SK-N-SH treated with all-trans-retinoic acid at 6 μM for 48 hours (cell line): ENCODE results near the gene HS1BP3.
A peak's percentile ranks its signal among the peaks of the same experiment; 100 is the strongest.

ENCODE experiments used
- ATAC-seq: fragments of 200-7000 bp; cut with Tn5 transposase; 3 replicates; pipeline ENCODE4 v1.9.1; 2020; ENCODE audit warnings: mild to moderate bottlenecking, moderate library complexity
- ARNTL ChIP-seq: fragments of 450-650 bp; formaldehyde crosslinking; IDR thresholded peaks from 2 replicates; pipeline ENCODE4 v1.5.0; 2020; ENCODE audit warnings: low read depth, mild to moderate bottlenecking, moderate library complexity, borderline replicate concordance
- BACH2 ChIP-seq: fragments of 250-450 bp; sonication (Bioruptor Pico); IDR thresholded peaks from 2 replicates; pipeline ENCODE4 v1.9.0; 2021; ENCODE audit warnings: mild to moderate bottlenecking, borderline replicate concordance
- CREB5 ChIP-seq: fragments of 250-450 bp; sonication (Bioruptor Pico); IDR thresholded peaks from 2 replicates; pipeline ENCODE4 v1.5.1; 2020; ENCODE audit warnings: low read depth, mild to moderate bottlenecking, moderate library complexity
- CSDC2 ChIP-seq: fragments of 250-450 bp; sonication (Bioruptor Pico); IDR thresholded peaks from 2 replicates; pipeline ENCODE4 v1.5.0; 2020; ENCODE audit warnings: mild to moderate bottlenecking, moderate library complexity
- CSRNP3 ChIP-seq: fragments of 250-450 bp; sonication (Bioruptor Pico); IDR thresholded peaks from 2 replicates; pipeline ENCODE4 v1.5.1; 2021; ENCODE audit warnings: mild to moderate bottlenecking, moderate library complexity
- ESRRG ChIP-seq: fragments of 250-450 bp; sonication (Bioruptor Pico); IDR thresholded peaks from 2 replicates; pipeline ENCODE4 v1.6.1; 2021; ENCODE audit warnings: mild to moderate bottlenecking
- GLIS3 ChIP-seq: fragments of 250-450 bp; sonication (Bioruptor Pico); IDR thresholded peaks from 2 replicates; pipeline ENCODE4 v1.5.0; 2020; ENCODE audit warnings: mild to moderate bottlenecking, moderate library complexity
- ISL1 ChIP-seq: fragments of 250-450 bp; sonication (Bioruptor Pico); IDR thresholded peaks from 2 replicates; pipeline ENCODE4 v2.1.2; 2022; ENCODE audit warnings: mild to moderate bottlenecking, moderate library complexity
- OSR1 ChIP-seq: fragments of 250-450 bp; sonication (Bioruptor Pico); IDR thresholded peaks from 2 replicates; pipeline ENCODE4 v1.8.0; 2022; ENCODE audit warnings: moderate library complexity, mild to moderate bottlenecking, inconsistent platforms
- PPARA ChIP-seq: fragments of 250-450 bp; sonication (Bioruptor Pico); IDR thresholded peaks from 2 replicates; pipeline ENCODE4 v1.5.0; 2020; ENCODE audit warnings: mild to moderate bottlenecking, borderline replicate concordance
- RARB ChIP-seq: fragments of 250-450 bp; sonication (Bioruptor Pico); IDR thresholded peaks from 2 replicates; pipeline ENCODE4 v1.8.0; 2021; ENCODE audit warnings: mild to moderate bottlenecking, moderate library complexity
- SNAI2 ChIP-seq: fragments of 250-450 bp; sonication (Bioruptor Pico); IDR thresholded peaks from 2 replicates; pipeline ENCODE4 v1.5.0; 2020; ENCODE audit warnings: mild to moderate bottlenecking, moderate library complexity
- TCF4 ChIP-seq: fragments of 250-450 bp; sonication (Bioruptor Pico); IDR thresholded peaks from 2 replicates; pipeline ENCODE4 v1.8.0; 2021; ENCODE audit warnings: mild to moderate bottlenecking, moderate library complexity, borderline replicate concordance
- TOX ChIP-seq: fragments of 250-450 bp; sonication (Bioruptor Pico); IDR thresholded peaks from 2 replicates; pipeline ENCODE4 v1.8.0; 2021; ENCODE audit warnings: mild to moderate bottlenecking, moderate library complexity, borderline replicate concordance
- ZC3H10 ChIP-seq: fragments of 250-450 bp; sonication (Bioruptor Pico); IDR thresholded peaks from 2 replicates; pipeline ENCODE4 v1.5.1; 2021; ENCODE audit warnings: mild to moderate bottlenecking, moderate library complexity
- ZFP3 ChIP-seq: fragments of 250-450 bp; sonication (Bioruptor Pico); IDR thresholded peaks from 2 replicates; pipeline ENCODE4 v1.5.0; 2020; ENCODE audit warnings: mild to moderate bottlenecking, moderate library complexity
- ZFP30 ChIP-seq: fragments of 450-650 bp; formaldehyde crosslinking; IDR thresholded peaks from 2 replicates; pipeline ENCODE4 v1.5.0; 2022; ENCODE audit warnings: mild to moderate bottlenecking, moderate library complexity
- ZNF565 ChIP-seq: fragments of 450-650 bp; formaldehyde crosslinking; conservative IDR thresholded peaks from 2 replicates; pipeline ENCODE4 v1.5.0; 2020; ENCODE audit warnings: low read depth, mild to moderate bottlenecking, moderate library complexity
- ZNF70 ChIP-seq: fragments of 450-650 bp; formaldehyde crosslinking; IDR thresholded peaks from 2 replicates; pipeline ENCODE4 v1.5.0; 2020; ENCODE audit warnings: mild to moderate bottlenecking, moderate library complexity
- ZNF8 ChIP-seq: fragments of 450-650 bp; formaldehyde crosslinking; IDR thresholded peaks from 2 replicates; pipeline ENCODE4 v1.5.0; 2020; ENCODE audit warnings: mild to moderate bottlenecking, moderate library complexity
- TF ChIP-seq, protein P1 (sequence below): fragments of 250-450 bp; sonication (Bioruptor Pico); IDR thresholded peaks from 2 replicates; pipeline ENCODE4 v1.8.0; 2020; ENCODE audit warnings: mild to moderate bottlenecking, moderate library complexity, borderline replicate concordance
- TF ChIP-seq, protein P2 (sequence below): fragments of 250-450 bp; sonication (Bioruptor Pico); IDR thresholded peaks from 2 replicates; pipeline ENCODE4 v1.5.0; 2020; ENCODE audit warnings: mild to moderate bottlenecking, moderate library complexity
- TF ChIP-seq, protein P3 (sequence below): fragments of 250-450 bp; sonication (Bioruptor Pico); IDR thresholded peaks from 2 replicates; pipeline ENCODE4 v1.8.0; 2021; ENCODE audit warnings: low read depth, mild to moderate bottlenecking, moderate library complexity, borderline replicate concordance

The HS1BP3 gene

DNA sequence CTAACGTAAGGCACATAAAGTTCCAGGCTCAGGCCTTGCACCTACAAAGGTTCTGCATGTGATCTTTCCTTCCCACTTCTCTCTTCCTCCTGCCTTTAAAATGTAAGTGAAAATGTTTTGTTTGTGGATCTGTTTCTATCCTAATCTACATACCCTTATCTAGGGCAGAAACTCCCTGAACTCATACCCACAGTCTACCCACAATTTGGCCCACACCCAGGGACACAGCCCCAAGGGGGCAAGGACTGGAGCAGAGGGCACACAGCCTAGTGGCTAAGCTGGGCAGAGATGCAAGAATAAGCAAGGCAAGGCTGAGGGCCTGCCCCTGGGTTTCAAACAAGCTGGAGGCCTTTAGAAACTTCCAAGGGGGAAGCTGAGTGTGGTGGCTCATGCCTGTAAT, 71.0 kb downstream of the HS1BP3 start (continued):
- no peak for TF ChIP-seq CSRNP3

- peak; percentile 88 for ATAC-seq
- no peak; the same call in 1 of the 2 replicates for TF ChIP-seq GLIS3 (CRISPR knock-in tag)
- 0 out of 2 replicates have a peak, but pooled peaks have one; percentile 9 for TF ChIP-seq BACH2 (CRISPR knock-in tag)
- TF ChIP-seq OSR1 (CRISPR knock-in tag): no peak
- TF ChIP-seq ZC3H10 (CRISPR knock-in tag): no peak
- TF ChIP-seq ZFP3: peak; percentile 90
- TF ChIP-seq TOX (CRISPR knock-in tag): no peak
- TF ChIP-seq ZNF70 (CRISPR knock-in tag): 0 out of 2 replicates have a peak, but pooled peaks have one; percentile 6
- TF ChIP-seq, protein P1, sequence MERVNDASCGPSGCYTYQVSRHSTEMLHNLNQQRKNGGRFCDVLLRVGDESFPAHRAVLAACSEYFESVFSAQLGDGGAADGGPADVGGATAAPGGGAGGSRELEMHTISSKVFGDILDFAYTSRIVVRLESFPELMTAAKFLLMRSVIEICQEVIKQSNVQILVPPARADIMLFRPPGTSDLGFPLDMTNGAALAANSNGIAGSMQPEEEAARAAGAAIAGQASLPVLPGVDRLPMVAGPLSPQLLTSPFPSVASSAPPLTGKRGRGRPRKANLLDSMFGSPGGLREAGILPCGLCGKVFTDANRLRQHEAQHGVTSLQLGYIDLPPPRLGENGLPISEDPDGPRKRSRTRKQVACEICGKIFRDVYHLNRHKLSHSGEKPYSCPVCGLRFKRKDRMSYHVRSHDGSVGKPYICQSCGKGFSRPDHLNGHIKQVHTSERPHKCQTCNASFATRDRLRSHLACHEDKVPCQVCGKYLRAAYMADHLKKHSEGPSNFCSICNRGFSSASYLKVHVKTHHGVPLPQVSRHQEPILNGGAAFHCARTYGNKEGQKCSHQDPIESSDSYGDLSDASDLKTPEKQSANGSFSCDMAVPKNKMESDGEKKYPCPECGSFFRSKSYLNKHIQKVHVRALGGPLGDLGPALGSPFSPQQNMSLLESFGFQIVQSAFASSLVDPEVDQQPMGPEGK (CRISPR knock-in tag): peak; percentile 83; the same call in 1 of the 2 replicates
- TF ChIP-seq ZNF565 (CRISPR knock-in tag): no peak; the same call in 1 of the 2 replicates
- TF ChIP-seq CREB5 (CRISPR knock-in tag): peak; percentile 97
- TF ChIP-seq CSDC2 (CRISPR knock-in tag): peak; percentile 96
- TF ChIP-seq, protein P2, sequence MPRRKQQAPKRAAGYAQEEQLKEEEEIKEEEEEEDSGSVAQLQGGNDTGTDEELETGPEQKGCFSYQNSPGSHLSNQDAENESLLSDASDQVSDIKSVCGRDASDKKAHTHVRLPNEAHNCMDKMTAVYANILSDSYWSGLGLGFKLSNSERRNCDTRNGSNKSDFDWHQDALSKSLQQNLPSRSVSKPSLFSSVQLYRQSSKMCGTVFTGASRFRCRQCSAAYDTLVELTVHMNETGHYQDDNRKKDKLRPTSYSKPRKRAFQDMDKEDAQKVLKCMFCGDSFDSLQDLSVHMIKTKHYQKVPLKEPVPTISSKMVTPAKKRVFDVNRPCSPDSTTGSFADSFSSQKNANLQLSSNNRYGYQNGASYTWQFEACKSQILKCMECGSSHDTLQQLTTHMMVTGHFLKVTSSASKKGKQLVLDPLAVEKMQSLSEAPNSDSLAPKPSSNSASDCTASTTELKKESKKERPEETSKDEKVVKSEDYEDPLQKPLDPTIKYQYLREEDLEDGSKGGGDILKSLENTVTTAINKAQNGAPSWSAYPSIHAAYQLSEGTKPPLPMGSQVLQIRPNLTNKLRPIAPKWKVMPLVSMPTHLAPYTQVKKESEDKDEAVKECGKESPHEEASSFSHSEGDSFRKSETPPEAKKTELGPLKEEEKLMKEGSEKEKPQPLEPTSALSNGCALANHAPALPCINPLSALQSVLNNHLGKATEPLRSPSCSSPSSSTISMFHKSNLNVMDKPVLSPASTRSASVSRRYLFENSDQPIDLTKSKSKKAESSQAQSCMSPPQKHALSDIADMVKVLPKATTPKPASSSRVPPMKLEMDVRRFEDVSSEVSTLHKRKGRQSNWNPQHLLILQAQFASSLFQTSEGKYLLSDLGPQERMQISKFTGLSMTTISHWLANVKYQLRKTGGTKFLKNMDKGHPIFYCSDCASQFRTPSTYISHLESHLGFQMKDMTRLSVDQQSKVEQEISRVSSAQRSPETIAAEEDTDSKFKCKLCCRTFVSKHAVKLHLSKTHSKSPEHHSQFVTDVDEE: peak; percentile 65; the same call in 1 of the 2 replicates
- TF ChIP-seq, protein P3, sequence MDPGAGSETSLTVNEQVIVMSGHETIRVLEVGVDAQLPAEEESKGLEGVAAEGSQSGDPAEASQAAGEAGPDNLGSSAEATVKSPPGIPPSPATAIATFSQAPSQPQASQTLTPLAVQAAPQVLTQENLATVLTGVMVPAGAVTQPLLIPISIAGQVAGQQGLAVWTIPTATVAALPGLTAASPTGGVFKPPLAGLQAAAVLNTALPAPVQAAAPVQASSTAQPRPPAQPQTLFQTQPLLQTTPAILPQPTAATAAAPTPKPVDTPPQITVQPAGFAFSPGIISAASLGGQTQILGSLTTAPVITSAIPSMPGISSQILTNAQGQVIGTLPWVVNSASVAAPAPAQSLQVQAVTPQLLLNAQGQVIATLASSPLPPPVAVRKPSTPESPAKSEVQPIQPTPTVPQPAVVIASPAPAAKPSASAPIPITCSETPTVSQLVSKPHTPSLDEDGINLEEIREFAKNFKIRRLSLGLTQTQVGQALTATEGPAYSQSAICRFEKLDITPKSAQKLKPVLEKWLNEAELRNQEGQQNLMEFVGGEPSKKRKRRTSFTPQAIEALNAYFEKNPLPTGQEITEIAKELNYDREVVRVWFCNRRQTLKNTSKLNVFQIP (CRISPR knock-in tag): no peak
- no peak for TF ChIP-seq TCF4 (CRISPR knock-in tag)
- no peak for TF ChIP-seq RARB
- 0 out of 2 replicates have a peak, but pooled peaks have one; percentile 6 for TF ChIP-seq ESRRG (CRISPR knock-in tag)
- TF ChIP-seq ZNF8 (CRISPR knock-in tag): peak; percentile 61; the same call in 1 of the 2 replicates
- no peak for TF ChIP-seq ZFP30 (CRISPR knock-in tag)
- peak; percentile 89 for TF ChIP-seq SNAI2 (CRISPR knock-in tag)
- no peak; the same call in 1 of the 2 replicates for TF ChIP-seq PPARA
- peak; percentile 73 for TF ChIP-seq ISL1 (CRISPR knock-in tag)
- TF ChIP-seq ARNTL: no peak
- peak; percentile 64; the same call in 1 of the 2 replicates for TF ChIP-seq CSRNP3
These were observed 71.7 kb downstream of the HS1BP3 start for GRCh38 chr2:20578895-20579825.
